GM18511 (cell line): ENCODE measurements around the gene WNT5B.
"Not testable (repeated sequence)": the region's sequence is repeated elsewhere in the genome, so short reads cannot be mapped to it uniquely, and the experiment has no call there.

Source experiments
- ATAC-seq: cut with Tn5 transposase; IDR thresholded peaks from one replicate; pipeline ENCODE4 v1.9.1; 2021; ENCODE audit warnings: mild to moderate bottlenecking, moderate library complexity; ENCODE audit not compliant: unreplicated experiment

The WNT5B gene

GRCh38 chr12:1595690-1596347 is 33.2 kb upstream of the WNT5B start:
- no peak for ATAC-seq

- no peak for ATAC-seq
These were observed 30.3 kb upstream of the WNT5B start for GRCh38 chr12:1598757-1599156.

GRCh38 chr12:1602706-1603105 is 26.3 kb upstream of the WNT5B start:
- not testable (repeated sequence) for ATAC-seq

- ATAC-seq = no peak
These were observed 25.6 kb upstream of the WNT5B start for GRCh38 chr12:1603269-1603993.

GRCh38 chr12:1604464-1604863 is 24.6 kb upstream of the WNT5B start:
- no peak for ATAC-seq

GRCh38 chr12:1605129-1606020 is 23.7 kb upstream of the WNT5B start:
- peak; percentile 48 for ATAC-seq

GRCh38 chr12:1606021-1606622 is 22.9 kb upstream of the WNT5B start:
- ATAC-seq = peak; percentile 59

- ATAC-seq = no peak
These were observed 20.9 kb upstream of the WNT5B start for GRCh38 chr12:1607940-1608712.

GRCh38 chr12:1608713-1609119 is 20.3 kb upstream of the WNT5B start:
- no peak for ATAC-seq

GRCh38 chr12:1610072-1610643 is 18.9 kb upstream of the WNT5B start:
- no peak for ATAC-seq

GRCh38 chr12:1611803-1612572 is 17.0 kb upstream of the WNT5B start:
- ATAC-seq = no peak

GRCh38 chr12:1613860-1614259 is 15.2 kb upstream of the WNT5B start:
- ATAC-seq = no peak

- no peak for ATAC-seq
These were observed 14.7 kb upstream of the WNT5B start for GRCh38 chr12:1614360-1614759.

- peak; percentile 52 for ATAC-seq
These were observed 12.6 kb upstream of the WNT5B start for GRCh38 chr12:1616233-1617066.

- no peak for ATAC-seq
These were observed 10.5 kb upstream of the WNT5B start for GRCh38 chr12:1618489-1618888.

GRCh38 chr12:1619159-1619558 is 9.9 kb upstream of the WNT5B start:
- no peak for ATAC-seq

GRCh38 chr12:1619587-1619986 is 9.4 kb upstream of the WNT5B start:
- ATAC-seq = no peak

- no peak for ATAC-seq
These were observed 8.9 kb upstream of the WNT5B start for GRCh38 chr12:1620092-1620491.
